GM12878 (cell line): ENCODE measurements around the gene PMS1. TPM values are rescaled to one million over a fixed set of nuclear protein-coding genes. Genes with fewer than 3 reads are reported as not detected.

ENCODE experiments used
- ATAC-seq: fragments of 200-7000 bp; cut with Tn5 transposase; 3 replicates; pipeline ENCODE4 v1.9.1; 2020; ENCODE audit warnings: mild to moderate bottlenecking, moderate library complexity
- BruUV-seq: library from RNA; stranded (reverse); fragments of 400-500 nt; replicated peaks from 2 replicates; lab custom pipeline; 2021; lab: Mats Ljungman, UMichigan
- CTCF ChIA-PET: fragments of 300-600 bp; sonication (Branson Sonifier 250); formaldehyde crosslinking; extraction: SDS; loops from one replicate; lab custom pipeline; 2021; ENCODE audit warnings: inconsistent platforms; lab: Yijun Ruan, JAX
- POLR2A ChIA-PET: fragments of 350-600 bp; formaldehyde crosslinking; extraction: SDS; loops from one replicate; lab custom pipeline; 2021; ENCODE audit warnings: inconsistent platforms; lab: Charles Lee
- RAD21 ChIA-PET: fragments of 300-600 bp; sonication (Branson Sonifier 250); formaldehyde crosslinking; loops from one replicate; lab custom pipeline; 2023; ENCODE audit warnings: antibody characterized with exemption; ENCODE audit not compliant: unreplicated experiment; lab: Charles Lee
- SMC1A ChIA-PET: fragments of 300-600 bp; sonication (Branson Sonifier 250); formaldehyde crosslinking; loops from one replicate; lab custom pipeline; 2023; ENCODE audit not compliant: unreplicated experiment, uncharacterized antibody; lab: Charles Lee
- DNase-seq: peaks from one replicate; pipeline ENCODE4 v3.0.0-alpha.2; 2011; ENCODE audit warnings: low read depth, low spot score
- FAIRE-seq: peaks from 3 replicates; lab custom pipeline; 2011; peaks lifted over from hg19 to GRCh38; lab: Jason Lieb, UNC
- H2AFZ ChIP-seq: 2 replicates; pipeline ENCODE4 v1.6.0; 2011; ENCODE audit warnings: low read depth, low read length, control low read depth; ENCODE audit not compliant: control insufficient read depth
- H3K27ac ChIP-seq: 2 replicates; pipeline ENCODE4 v1.5.1; 2011; ENCODE audit warnings: control low read depth; ENCODE audit not compliant: control insufficient read depth, insufficient read depth
- H3K27me3 ChIP-seq, 2 experiments: replicated peaks in 1 of 2; 2 replicates each; pipeline versions ENCODE4 v1.6.0 to v1.6.1; 2011; ENCODE audit warnings: low read length in 1 of 2; ENCODE audit not compliant: control insufficient read depth in 2 of 2, insufficient read depth in 2 of 2
- H3K36me3 ChIP-seq, 2 experiments: 2 replicates each; pipeline ENCODE4 v1.5.1; 2011; ENCODE audit warnings: low read length in 1 of 2; ENCODE audit not compliant: control insufficient read depth in 2 of 2, insufficient read depth in 2 of 2
- H3K4me1 ChIP-seq: 2 replicates; pipeline ENCODE4 v1.6.1; 2011; ENCODE audit warnings: mild to moderate bottlenecking, low read length, moderate library complexity, mixed read lengths; ENCODE audit not compliant: control insufficient read depth, insufficient read depth
- H3K4me2 ChIP-seq: 2 replicates; pipeline ENCODE4 v1.6.0; 2011; ENCODE audit warnings: control low read depth; ENCODE audit not compliant: control insufficient read depth, insufficient read depth
- H3K4me3 ChIP-seq: fragments of 200-600 bp; sonication (generic); 2 replicates; pipeline ENCODE4 v1.5.1; 2016
- H3K79me2 ChIP-seq: 2 replicates; pipeline ENCODE4 v1.6.0; 2011; ENCODE audit warnings: low read length; ENCODE audit not compliant: control insufficient read depth, insufficient read depth
- H3K9ac ChIP-seq: 2 replicates; pipeline ENCODE4 v1.8.0; 2011; ENCODE audit warnings: low read length, control low read depth, mixed read lengths; ENCODE audit not compliant: control insufficient read depth, insufficient read depth
- H3K9me3 ChIP-seq: replicated peaks from 3 replicates; pipeline ENCODE4 v1.5.1; 2011; ENCODE audit warnings: mild to moderate bottlenecking, low read length; ENCODE audit not compliant: control insufficient read depth, insufficient read depth
- H4K20me1 ChIP-seq: 2 replicates; pipeline ENCODE4 v1.6.0; 2011; ENCODE audit not compliant: control insufficient read depth, insufficient read depth
- ATF3 ChIP-seq: IDR thresholded peaks from 2 replicates; pipeline ENCODE4 v1.6.1; 2011; ENCODE audit warnings: low read depth, mild to moderate bottlenecking, low read length, moderate library complexity, borderline replicate concordance; ENCODE audit errors: extremely low read depth
- BACH1 ChIP-seq: fragments of 450-650 bp; IDR thresholded peaks from 2 replicates; pipeline ENCODE4 v1.6.1; 2017; ENCODE audit warnings: mild to moderate bottlenecking, borderline replicate concordance
- BHLHE40 ChIP-seq, 2 experiments: fragments of 450-650 bp in 1 of 2; IDR thresholded peaks; 2 replicates each; pipeline ENCODE4 v1.6.1; 2011 to 2017; ENCODE audit warnings: low read depth in 2 of 2, borderline replicate concordance in 1 of 2, improper control_type of control experiment in 1 of 2, low read length in 1 of 2, mild to moderate bottlenecking in 1 of 2
- TBL1XR1 ChIP-seq: IDR thresholded peaks from 2 replicates; pipeline ENCODE4 v1.6.1; 2012; ENCODE audit warnings: low read depth, low read length, improper control_type of control experiment
- ZBTB4 ChIP-seq: fragments of 450-650 bp; formaldehyde crosslinking; IDR thresholded peaks from 2 replicates; pipeline ENCODE4 v1.4.0; 2022; ENCODE audit warnings: mild to moderate bottlenecking, moderate library complexity
- WGBS: methylation state at CpG from one replicate; pipeline ENCODE4 v1.1.6; 2016; ENCODE audit warnings: low lambda C conversion rate; ENCODE audit not compliant: insufficient replicate concordance, insufficient coverage; ENCODE audit errors: missing lambda C conversion rate; 5-methylcytosine and 5-hydroxymethylcytosine counted together
- in situ Hi-C: fragments of 300-500 bp; cut with MboI; formaldehyde crosslinking; loops from 9 replicates; pipeline ENCODE4 v1.14.3; 2018; ENCODE audit warnings: mixed read lengths
- intact Hi-C: fragments of 100-400 bp; cut with micrococcal nuclease; formaldehyde crosslinking; loops from one replicate; pipeline ENCODE4 v1.14.2; 2022; ENCODE audit not compliant: unreplicated experiment
- polyA plus RNA-seq, 11 experiments: library from polyadenylated mRNA; depleted of rRNA in 4 of 11; unstranded in 6 of 11; stranded (reverse) in 5 of 11; fragments of >200 nt; fragmentation: Nextera tagmentation in 4 of 11; fragmentation: Illumina TruSeq in 1 of 11; extraction: Ambion mirVana in 4 of 11; extraction: Trizol in 1 of 11; gene quantifications; 1 replicate in 1 of 11; 2 replicates in 10 of 11; pipeline versions ENCODE4 v1.2.1 to v1.2.3, GENCODE V29; 2011 to 2016; ENCODE audit warnings: inconsistent platforms in 2 of 11, missing spikeins in 2 of 11, low read depth in 1 of 11
- total RNA-seq, 4 experiments: library from RNA; depleted of rRNA in 3 of 4; stranded (reverse); fragments of >200 nt in 3 of 4; fragmentation: Illumina TruSeq in 1 of 4; extraction: Trizol in 1 of 4; gene quantifications; 2 replicates each; pipeline versions ENCODE4 v1.2.1 to v1.2.3, GENCODE V29; 2013 to 2021
- TF ChIP-seq, protein P1 (sequence below): fragments of 450-650 bp; IDR thresholded peaks from 2 replicates; pipeline ENCODE4 v1.6.1; 2018; ENCODE audit warnings: mild to moderate bottlenecking, low read depth, moderate library complexity; ENCODE audit not compliant: partially characterized antibody

The PMS1 gene
- total and polyA plus RNA-seq, 10 of the 15 experiments (the other 5 are each of a cell fraction or from before 2014, with no cell fraction given) = 18.7 to 50.6 (median 29.5) TPM

- 97% methylated on average over 4 of the region's 4 CpGs for WGBS
- no peak for TF ChIP-seq ATF3
- no peak for TF ChIP-seq BACH1
- no peak for TF ChIP-seq TBL1XR1
- TF ChIP-seq, protein P1, sequence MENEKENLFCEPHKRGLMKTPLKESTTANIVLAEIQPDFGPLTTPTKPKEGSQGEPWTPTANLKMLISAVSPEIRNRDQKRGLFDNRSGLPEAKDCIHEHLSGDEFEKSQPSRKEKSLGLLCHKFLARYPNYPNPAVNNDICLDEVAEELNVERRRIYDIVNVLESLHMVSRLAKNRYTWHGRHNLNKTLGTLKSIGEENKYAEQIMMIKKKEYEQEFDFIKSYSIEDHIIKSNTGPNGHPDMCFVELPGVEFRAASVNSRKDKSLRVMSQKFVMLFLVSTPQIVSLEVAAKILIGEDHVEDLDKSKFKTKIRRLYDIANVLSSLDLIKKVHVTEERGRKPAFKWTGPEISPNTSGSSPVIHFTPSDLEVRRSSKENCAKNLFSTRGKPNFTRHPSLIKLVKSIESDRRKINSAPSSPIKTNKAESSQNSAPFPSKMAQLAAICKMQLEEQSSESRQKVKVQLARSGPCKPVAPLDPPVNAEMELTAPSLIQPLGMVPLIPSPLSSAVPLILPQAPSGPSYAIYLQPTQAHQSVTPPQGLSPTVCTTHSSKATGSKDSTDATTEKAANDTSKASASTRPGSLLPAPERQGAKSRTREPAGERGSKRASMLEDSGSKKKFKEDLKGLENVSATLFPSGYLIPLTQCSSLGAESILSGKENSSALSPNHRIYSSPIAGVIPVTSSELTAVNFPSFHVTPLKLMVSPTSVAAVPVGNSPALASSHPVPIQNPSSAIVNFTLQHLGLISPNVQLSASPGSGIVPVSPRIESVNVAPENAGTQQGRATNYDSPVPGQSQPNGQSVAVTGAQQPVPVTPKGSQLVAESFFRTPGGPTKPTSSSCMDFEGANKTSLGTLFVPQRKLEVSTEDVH = no peak
- no peak for TF ChIP-seq ZBTB4 (CRISPR knock-in tag)
- TF ChIP-seq BHLHE40 (IDR thresholded peaks at IDR 0.05; ENCODE audit: borderline replicate concordance in 1 of 2, low read depth in 2 of 2, low read length in 1 of 2) = no peak
- Histone ChIP-seq H3K4me3 (no peak overlapping the region), H3K79me2 (no peaks in the 10 kb centered on the region; the same call in 1 of the 2 replicates), H3K4me1 (no peaks in the 10 kb centered on the region), H3K4me2 (no peak overlapping the region), H3K27me3 (no peaks in the 10 kb centered on the region), H3K36me3 (peaks cover 0 to 2% of the 10 kb centered on the region in 2 experiments; a peak in 1 of 4 replicates), H3K9me3 (no peaks in the 10 kb centered on the region), H3K27ac (no peak overlapping the region), H2AFZ (no peak overlapping the region), H3K9ac (no peak overlapping the region), H4K20me1 (no peaks in the 10 kb centered on the region)
- POLR2A ChIA-PET = no interaction called here
- CTCF ChIA-PET = interaction anchor here (0.8 to 1.6 kb wide), 2 partner anchors 10 to 17 kb away, joined by 3 to 5 read pairs; no protein-coding TSS in a partner anchor
- no peak for FAIRE-seq
- RAD21 ChIA-PET = no interaction called here
- intact Hi-C loops = no loop called here
- in situ Hi-C loops = no loop called here
- no peak for ATAC-seq
- no TSS peak for BruUV-seq
- SMC1A ChIA-PET = no interaction called here
- no peak for DNase-seq
These were observed 45.0 kb downstream of the PMS1 start for GRCh38 chr2:189829102-189829833.
